ENCODE results near the gene FOXL2.

The FOXL2 gene

GRCh38 chr3:138946663-138947494 lies at the start of gene FOXL2, which contains the start of gene FOXL2NB:
Gene FOXL2 (minus strand): TSS chr3:138947137. CDS start chr3:138946722, 415 bp downstream.
Gene FOXL2NB (plus strand): TSS chr3:138947217. CDS start chr3:138947365, 148 bp downstream.
- DNase-seq (ENCODE audit: low spot score in 2 of 2) (no peak), ATAC-seq (peak; percentile 53)
- H3K36me3 Mint-ChIP-seq: peaks cover 7% of the 10 kb centered on the region

GRCh38 chr3:138995706-138996105 lies 48.8 kb upstream of the FOXL2 start:
- Mint-ChIP-seq H3K36me3 (no peaks in the 10 kb centered on the region), H3K9me3 (no peaks in the 10 kb centered on the region), H3K4me3 (no peak overlapping the region), H3K4me1 (no peaks in the 10 kb centered on the region), H3K27ac (no peak overlapping the region)
- no peak for DNase-seq (ENCODE audit: low spot score in 2 of 2)
- ATAC-seq: no peak

More at GRCh38 chr3:138946663-138947494, at the start of gene FOXL2, which contains the start of gene FOXL2NB:
- peak within 1 kb of the TSS; percentile 82 for H3K4me3 Mint-ChIP-seq
- H3K4me1 Mint-ChIP-seq: peaks cover 50% of the 10 kb centered on the region
- H3K9me3 Mint-ChIP-seq: no peaks in the 10 kb centered on the region
- H3K27ac Mint-ChIP-seq: no peak within 1 kb of the TSS

GRCh38 chr3:138987181-138987580 lies 40.2 kb upstream of the FOXL2 start:
- H3K4me1 Mint-ChIP-seq: no peaks in the 10 kb centered on the region
- no peaks in the 10 kb centered on the region for H3K36me3 Mint-ChIP-seq
- H3K27ac Mint-ChIP-seq: no peak overlapping the region
- no peak overlapping the region for H3K4me3 Mint-ChIP-seq
- no peak for ATAC-seq
- H3K9me3 Mint-ChIP-seq: no peaks in the 10 kb centered on the region
- DNase-seq (ENCODE audit: low spot score in 2 of 2): no peak

GRCh38 chr3:138985932-138986331 lies 39.0 kb upstream of the FOXL2 start:
- Mint-ChIP-seq H3K36me3 (no peaks in the 10 kb centered on the region), H3K4me3 (no peak overlapping the region)
- no peak for ATAC-seq

GRCh38 chr3:138984816-138985215 lies 37.9 kb upstream of the FOXL2 start:
- no peak overlapping the region for H3K27ac Mint-ChIP-seq
- no peaks in the 10 kb centered on the region for H3K36me3 Mint-ChIP-seq
- H3K4me1 Mint-ChIP-seq: no peaks in the 10 kb centered on the region
- ATAC-seq: no peak
- DNase-seq (ENCODE audit: low spot score in 2 of 2): no peak
- no peak overlapping the region for H3K4me3 Mint-ChIP-seq
- H3K9me3 Mint-ChIP-seq: no peaks in the 10 kb centered on the region

More at GRCh38 chr3:138985932-138986331, 39.0 kb upstream of the FOXL2 start:
- Mint-ChIP-seq H3K4me1 (no peaks in the 10 kb centered on the region), H3K9me3 (no peaks in the 10 kb centered on the region), H3K27ac (no peak overlapping the region)
- no peak for DNase-seq (ENCODE audit: low spot score in 2 of 2)

- H3K36me3 Mint-ChIP-seq: no peaks in the 10 kb centered on the region
- no peak overlapping the region for H3K4me3 Mint-ChIP-seq
- H3K9me3 Mint-ChIP-seq: no peaks in the 10 kb centered on the region
- no peaks in the 10 kb centered on the region for H3K4me1 Mint-ChIP-seq
- H3K27ac Mint-ChIP-seq: no peak overlapping the region
- ATAC-seq: no peak
- no peak for DNase-seq (ENCODE audit: low spot score in 2 of 2)
These were observed 29.1 kb upstream of the FOXL2 start for GRCh38 chr3:138976047-138976446.

GRCh38 chr3:138975351-138975750 lies 28.4 kb upstream of the FOXL2 start:
- H3K4me1 Mint-ChIP-seq: no peaks in the 10 kb centered on the region
- no peak overlapping the region for H3K27ac Mint-ChIP-seq
- H3K36me3 Mint-ChIP-seq: no peaks in the 10 kb centered on the region
- ATAC-seq: no peak
- H3K9me3 Mint-ChIP-seq: no peaks in the 10 kb centered on the region
- DNase-seq (ENCODE audit: low spot score in 2 of 2): no peak
- H3K4me3 Mint-ChIP-seq: no peak overlapping the region

GRCh38 chr3:138974462-138974861 lies 27.5 kb upstream of the FOXL2 start:
- no peak for DNase-seq (ENCODE audit: low spot score in 2 of 2)
- ATAC-seq: no peak
- H3K27ac Mint-ChIP-seq: no peak overlapping the region
- H3K36me3 Mint-ChIP-seq: no peaks in the 10 kb centered on the region
- H3K4me1 Mint-ChIP-seq: no peaks in the 10 kb centered on the region
- no peaks in the 10 kb centered on the region for H3K9me3 Mint-ChIP-seq
- H3K4me3 Mint-ChIP-seq: no peak overlapping the region

- ATAC-seq (no peak), DNase-seq (ENCODE audit: low spot score in 2 of 2) (no peak)
- Mint-ChIP-seq H3K36me3 (no peaks in the 10 kb centered on the region), H3K27ac (no peak overlapping the region), H3K4me1 (no peaks in the 10 kb centered on the region), H3K4me3 (no peak overlapping the region), H3K9me3 (no peaks in the 10 kb centered on the region)
These were observed 26.0 kb upstream of the FOXL2 start for GRCh38 chr3:138972941-138973340.

- DNase-seq (ENCODE audit: low spot score in 2 of 2) (no peak), ATAC-seq (no peak)
- no peak overlapping the region for H3K27ac Mint-ChIP-seq
- H3K4me1 Mint-ChIP-seq: no peaks in the 10 kb centered on the region
- no peak overlapping the region for H3K4me3 Mint-ChIP-seq
- no peaks in the 10 kb centered on the region for H3K36me3 Mint-ChIP-seq
- H3K9me3 Mint-ChIP-seq: no peaks in the 10 kb centered on the region
These were observed 24.9 kb upstream of the FOXL2 start for GRCh38 chr3:138971766-138972320.

GRCh38 chr3:138964923-138965322 lies 18.0 kb upstream of the FOXL2 start:
- no peaks in the 10 kb centered on the region for H3K36me3 Mint-ChIP-seq

GRCh38 chr3:138964264-138964663 lies 17.3 kb upstream of the FOXL2 start:
- no peak overlapping the region for H3K4me3 Mint-ChIP-seq
- H3K9me3 Mint-ChIP-seq: peaks cover 10% of the 10 kb centered on the region
- ATAC-seq: no peak

More at GRCh38 chr3:138964923-138965322, 18.0 kb upstream of the FOXL2 start:
- Mint-ChIP-seq H3K9me3 (peaks cover 10% of the 10 kb centered on the region), H3K4me3 (no peak overlapping the region), H3K27ac (no peak overlapping the region), H3K4me1 (peaks cover 16% of the 10 kb centered on the region)
- no peak for ATAC-seq
- no peak for DNase-seq (ENCODE audit: low spot score in 2 of 2)

GRCh38 chr3:138962854-138963560 lies 16.1 kb upstream of the FOXL2 start:
- no peak overlapping the region for H3K4me3 Mint-ChIP-seq

More at GRCh38 chr3:138964264-138964663, 17.3 kb upstream of the FOXL2 start:
- no peak for DNase-seq (ENCODE audit: low spot score in 2 of 2)
- peaks cover 16% of the 10 kb centered on the region for H3K4me1 Mint-ChIP-seq
- H3K36me3 Mint-ChIP-seq: no peaks in the 10 kb centered on the region
- H3K27ac Mint-ChIP-seq: no peak overlapping the region

GRCh38 chr3:138960417-138960852 lies 13.5 kb upstream of the FOXL2 start:
- Mint-ChIP-seq H3K36me3 (no peaks in the 10 kb centered on the region), H3K27ac (no peak overlapping the region), H3K4me1 (peaks cover 16% of the 10 kb centered on the region), H3K4me3 (peak overlapping the region; percentile 48), H3K9me3 (peaks cover 10% of the 10 kb centered on the region)
- DNase-seq (ENCODE audit: low spot score in 2 of 2) (no peak), ATAC-seq (no peak)

More at GRCh38 chr3:138962854-138963560, 16.1 kb upstream of the FOXL2 start:
- ATAC-seq: no peak
- DNase-seq (ENCODE audit: low spot score in 2 of 2): no peak
- Mint-ChIP-seq H3K27ac (no peak overlapping the region), H3K36me3 (no peaks in the 10 kb centered on the region), H3K4me1 (peaks cover 16% of the 10 kb centered on the region), H3K9me3 (peaks cover 10% of the 10 kb centered on the region)

GRCh38 chr3:138950701-138951100 lies 3.8 kb upstream of the FOXL2 start:
- no peaks in the 10 kb centered on the region for H3K9me3 Mint-ChIP-seq
- H3K36me3 Mint-ChIP-seq: no peaks in the 10 kb centered on the region
- peaks cover 29% of the 10 kb centered on the region for H3K4me1 Mint-ChIP-seq
- no peak for DNase-seq (ENCODE audit: low spot score in 2 of 2)
- no peak for ATAC-seq
- H3K4me3 Mint-ChIP-seq: peak overlapping the region; percentile 39
- no peak overlapping the region for H3K27ac Mint-ChIP-seq

All from stimulated activated effector memory CD8-positive, alpha-beta T cell treated with anti-CD3 and anti-CD28 coated beads, Interleukin-12 subunit alpha, Interleukin-12 subunit beta, amount 100 ng/mL, for 72 hours (primary cell).